PC-9 (cell line): Measurements from ENCODE around the gene XPO6. TPM values are rescaled to one million over a fixed set of nuclear protein-coding genes. Genes with fewer than 3 reads are reported as not detected.
A peak's percentile ranks its signal among the peaks of the same experiment; 100 is the strongest.

Experiments used
- BruUV-seq: library from RNA; stranded (reverse); fragments of 400-500 nt; replicated peaks from 2 replicates; lab custom pipeline; 2021; lab: Mats Ljungman, UMichigan
- CTCF ChIA-PET: fragments of 300-600 bp; sonication (Branson Sonifier 250); formaldehyde crosslinking; loops from one replicate; lab custom pipeline; 2022; ENCODE audit warnings: antibody characterized with exemption; lab: Charles Lee
- POLR2A ChIA-PET: fragments of 300-600 bp; sonication (Branson Sonifier 250); formaldehyde crosslinking; loops from one replicate; lab custom pipeline; 2022; ENCODE audit warnings: antibody characterized with exemption; ENCODE audit not compliant: unreplicated experiment; lab: Charles Lee
- DNase-seq, 2 experiments: peaks; one replicate each; pipeline versions ENCODE4 v3.0.0 to v3.0.0-alpha.2; 2015 to 2022; ENCODE audit warnings: mixed read lengths in 1 of 2
- H2AFZ ChIP-seq: fragments of 200-600 bp; sonication (generic); 2 replicates; pipeline ENCODE4 v1.8.1; 2017; ENCODE audit warnings: antibody characterized with exemption
- H3F3A ChIP-seq: fragments of 200-600 bp; sonication (generic); 2 replicates; pipeline ENCODE4 v1.8.1; 2017; ENCODE audit warnings: antibody characterized with exemption, mild to moderate bottlenecking, low read depth; ENCODE audit not compliant: insufficient read depth
- H3K27ac ChIP-seq: fragments of 200-600 bp; sonication (generic); 2 replicates; pipeline ENCODE4 v1.6.1; 2016; ENCODE audit warnings: mixed run types
- H3K27me3 ChIP-seq: fragments of 200-600 bp; sonication (generic); 2 replicates; pipeline ENCODE4 v1.6.1; 2016; ENCODE audit warnings: low read depth, mixed run types; ENCODE audit not compliant: insufficient read depth
- H3K36me3 ChIP-seq: fragments of 200-600 bp; sonication (generic); 2 replicates; pipeline ENCODE4 v1.6.1; 2016; ENCODE audit warnings: low read depth, mixed run types
- H3K4me1 ChIP-seq: fragments of 200-600 bp; sonication (generic); replicated peaks from 2 replicates; pipeline ENCODE4 v1.6.1; 2016; ENCODE audit warnings: mixed run types; ENCODE audit not compliant: insufficient read depth
- H3K4me2 ChIP-seq: fragments of 200-600 bp; sonication (generic); 2 replicates; pipeline ENCODE4 v1.6.1; 2017; ENCODE audit warnings: mixed run types
- H3K4me3 ChIP-seq: fragments of 200-600 bp; sonication (generic); 2 replicates; pipeline ENCODE4 v1.6.1; 2016; ENCODE audit warnings: mixed run types
- H3K79me2 ChIP-seq: fragments of 200-600 bp; sonication (generic); 2 replicates; pipeline ENCODE4 v1.6.1; 2017; ENCODE audit warnings: low read depth, mixed run types
- H3K9me2 ChIP-seq: fragments of 200-600 bp; sonication (generic); 2 replicates; pipeline ENCODE4 v1.8.1; 2017; ENCODE audit warnings: mild to moderate bottlenecking; ENCODE audit not compliant: insufficient read depth
- H3K9me3 ChIP-seq: fragments of 200-600 bp; sonication (generic); 2 replicates; pipeline ENCODE4 v1.8.1; 2016; ENCODE audit warnings: low read depth; ENCODE audit not compliant: insufficient read depth
- H4K20me1 ChIP-seq: fragments of 200-600 bp; sonication (generic); 2 replicates; pipeline ENCODE4 v1.8.1; 2017; ENCODE audit not compliant: insufficient read depth
- EZH2 ChIP-seq: fragments of 200-600 bp; sonication (generic); IDR thresholded peaks from 2 replicates; pipeline ENCODE4 v1.8.0; 2017; ENCODE audit warnings: antibody characterized with exemption, low read depth
- intact Hi-C: fragments of 100-400 bp; cut with micrococcal nuclease; formaldehyde crosslinking; loops from one replicate; pipeline ENCODE4 v1.10.0; 2022; ENCODE audit not compliant: unreplicated experiment
- total RNA-seq: library from RNA; stranded (reverse); gene quantifications from 2 replicates; pipeline ENCODE4 v1.2.3, GENCODE V29; 2021
- TF ChIP-seq, protein P1 (sequence below): fragments of 200-600 bp; sonication (generic); conservative IDR thresholded peaks from 2 replicates; pipeline ENCODE4 v1.6.1; 2017; ENCODE audit warnings: mixed run types, antibody characterized with exemption, mild to moderate bottlenecking, moderate library complexity

Gene XPO6
- total RNA-seq, 1 experiment from 2014 or later, result 154 TPM

DNA sequence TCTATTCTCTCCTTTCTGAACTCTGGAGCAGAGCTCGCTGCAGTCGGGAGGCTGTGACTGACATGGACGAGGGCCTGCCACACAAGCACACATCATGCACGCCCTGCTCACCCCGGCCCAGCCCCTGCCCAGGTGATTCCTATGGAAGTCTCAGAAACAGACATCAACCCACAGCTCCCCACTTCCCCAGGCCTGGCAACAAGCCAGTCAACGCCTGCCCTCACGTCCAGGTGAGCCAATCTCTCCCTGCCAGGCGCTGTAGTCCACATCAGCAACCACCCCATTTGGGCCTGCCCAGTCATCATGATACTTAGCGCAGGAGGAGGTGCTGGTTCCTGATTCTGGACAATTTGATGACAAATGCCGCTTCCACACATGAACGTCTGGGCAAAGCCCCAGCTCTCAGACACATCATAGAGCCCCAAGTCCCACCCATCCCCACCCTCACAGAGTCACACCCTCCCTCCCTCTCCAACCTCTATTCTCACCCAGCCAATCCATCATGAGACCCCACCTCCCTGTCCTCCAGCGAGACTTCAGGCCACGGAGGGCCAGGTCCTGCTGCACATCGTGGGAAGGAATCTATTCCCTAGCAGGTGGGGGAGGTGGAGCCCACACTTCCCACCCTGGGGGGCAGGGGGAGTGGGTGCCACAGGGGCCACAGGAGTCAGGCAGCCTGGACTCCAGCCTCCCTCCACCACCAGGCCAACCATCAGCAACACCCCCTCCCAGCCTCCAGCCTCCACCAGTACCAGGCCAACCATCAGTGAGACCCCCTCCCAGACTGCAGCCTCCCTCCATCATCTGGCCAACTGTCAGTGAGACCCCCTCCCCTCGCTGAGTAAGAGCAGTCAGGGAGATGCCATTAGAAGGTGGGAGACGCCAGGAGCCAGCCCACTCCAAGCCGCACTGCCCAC is 114.5 kb downstream of the XPO6 start:
- Histone ChIP-seq H3K4me2 (no peak overlapping the region), H2AFZ (no peak overlapping the region), H3K27me3 (no peaks in the 10 kb centered on the region), H3K36me3 (0 out of 2 replicates have a peak, but pooled peaks cover 17% of the 10 kb centered on the region), H3K79me2 (no peaks in the 10 kb centered on the region), H3K4me1 (peaks cover 16% of the 10 kb centered on the region), H3K9me3 (no peaks in the 10 kb centered on the region), H4K20me1 (no peaks in the 10 kb centered on the region; the same call in 1 of the 2 replicates), H3K27ac (no peak overlapping the region), H3F3A (peaks cover 31% of the 10 kb centered on the region), H3K4me3 (no peak overlapping the region), H3K9me2 (no peaks in the 10 kb centered on the region)
- POLR2A ChIA-PET, result interaction anchor here (0.6 kb wide), 1 partner anchor 62 kb away, joined by 3 read pairs; no protein-coding TSS in a partner anchor
- no peak for TF ChIP-seq EZH2
- TF ChIP-seq, protein P1, sequence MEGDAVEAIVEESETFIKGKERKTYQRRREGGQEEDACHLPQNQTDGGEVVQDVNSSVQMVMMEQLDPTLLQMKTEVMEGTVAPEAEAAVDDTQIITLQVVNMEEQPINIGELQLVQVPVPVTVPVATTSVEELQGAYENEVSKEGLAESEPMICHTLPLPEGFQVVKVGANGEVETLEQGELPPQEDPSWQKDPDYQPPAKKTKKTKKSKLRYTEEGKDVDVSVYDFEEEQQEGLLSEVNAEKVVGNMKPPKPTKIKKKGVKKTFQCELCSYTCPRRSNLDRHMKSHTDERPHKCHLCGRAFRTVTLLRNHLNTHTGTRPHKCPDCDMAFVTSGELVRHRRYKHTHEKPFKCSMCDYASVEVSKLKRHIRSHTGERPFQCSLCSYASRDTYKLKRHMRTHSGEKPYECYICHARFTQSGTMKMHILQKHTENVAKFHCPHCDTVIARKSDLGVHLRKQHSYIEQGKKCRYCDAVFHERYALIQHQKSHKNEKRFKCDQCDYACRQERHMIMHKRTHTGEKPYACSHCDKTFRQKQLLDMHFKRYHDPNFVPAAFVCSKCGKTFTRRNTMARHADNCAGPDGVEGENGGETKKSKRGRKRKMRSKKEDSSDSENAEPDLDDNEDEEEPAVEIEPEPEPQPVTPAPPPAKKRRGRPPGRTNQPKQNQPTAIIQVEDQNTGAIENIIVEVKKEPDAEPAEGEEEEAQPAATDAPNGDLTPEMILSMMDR, result no peak
- BruUV-seq, result no TSS peak
- DNase-seq, result no peak
- CTCF ChIA-PET, result interaction anchor here (0.6 kb wide), 1 partner anchor 94 kb away, joined by 5 read pairs; no protein-coding TSS in a partner anchor
- intact Hi-C loops, result no loop called here

DNA sequence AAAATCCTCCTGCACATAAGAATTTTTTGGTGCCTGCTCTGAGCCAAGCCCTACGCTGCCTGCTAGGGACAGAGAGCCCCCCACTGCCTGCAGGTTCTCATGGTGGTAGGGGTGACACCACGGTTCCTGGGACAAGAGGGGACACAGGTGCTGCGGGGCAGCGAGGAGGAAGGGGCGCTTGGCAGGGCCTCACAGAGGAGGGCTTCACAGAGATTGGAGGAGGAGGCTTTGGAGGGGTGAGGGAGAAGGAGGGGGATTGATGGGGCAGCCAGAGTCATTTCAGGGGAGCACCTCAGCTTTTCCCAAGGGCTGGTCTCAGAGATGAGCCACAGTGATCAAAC is 118.4 kb downstream of the XPO6 start:
- peaks cover 46% of the 10 kb centered on the region for H3F3A ChIP-seq
- ChIA-PET CTCF (interaction anchor here (1.4 kb wide), 1 partner anchor 19 kb away, joined by 4 read pairs; no protein-coding TSS in a partner anchor), POLR2A (no interaction called here)
- intact Hi-C loops, result loop anchor here (5.0 kb wide), 1 partner anchor 631 kb away; no protein-coding TSS in a partner anchor
- H3K9me3 ChIP-seq, result no peaks in the 10 kb centered on the region
- no peaks in the 10 kb centered on the region for H3K27me3 ChIP-seq
- 0 out of 2 replicates have a peak, but pooled peaks cover 4% of the 10 kb centered on the region for H3K79me2 ChIP-seq
- H2AFZ ChIP-seq, result no peak overlapping the region
- peak overlapping the region; percentile 76 for H3K27ac ChIP-seq
- H3K36me3 ChIP-seq, result 0 out of 2 replicates have a peak, but pooled peaks cover 5% of the 10 kb centered on the region
- H3K4me3 ChIP-seq, result no peak overlapping the region
- no peak for DNase-seq
- H4K20me1 ChIP-seq, result no peaks in the 10 kb centered on the region
- no TSS peak for BruUV-seq
- peaks cover 33% of the 10 kb centered on the region for H3K4me1 ChIP-seq
- H3K4me2 ChIP-seq, result peak overlapping the region; percentile 56
- TF ChIP-seq EZH2, result no peak
- TF ChIP-seq, protein P1, result no peak
- H3K9me2 ChIP-seq, result no peaks in the 10 kb centered on the region

DNA sequence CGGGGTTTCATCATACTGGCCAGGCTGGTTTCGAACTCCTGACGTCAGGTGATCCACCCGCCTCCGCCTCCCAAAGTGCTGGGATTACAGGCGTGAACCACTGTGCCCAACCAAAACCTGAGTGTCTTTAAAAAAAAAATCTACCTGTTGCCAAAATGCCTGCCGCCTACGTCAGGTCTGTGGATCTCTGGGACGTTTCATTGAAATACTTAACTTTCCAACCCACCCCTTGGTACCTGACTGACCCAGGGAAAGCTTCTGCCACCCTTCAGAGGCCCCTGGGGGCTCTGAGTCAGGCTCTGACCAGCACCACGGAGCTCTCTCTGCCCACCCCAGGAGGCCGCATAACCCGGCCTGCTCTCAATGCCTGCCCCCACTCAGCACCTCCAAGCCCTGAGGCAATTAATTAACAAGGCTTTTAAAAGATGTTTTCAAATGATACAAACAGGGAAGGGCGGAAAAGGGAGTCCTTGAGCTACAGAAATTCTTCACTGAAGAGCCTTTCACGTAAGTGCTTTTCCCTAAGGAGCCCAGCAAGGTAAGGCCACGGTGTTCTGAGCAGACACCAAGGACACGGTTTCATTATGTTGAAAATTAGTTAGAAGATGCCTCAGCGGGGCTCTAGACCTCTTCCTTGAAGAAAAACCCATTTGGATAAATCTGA is 118.9 kb downstream of the XPO6 start:
- 0 out of 2 replicates have a peak, but pooled peaks cover 4% of the 10 kb centered on the region for H3K79me2 ChIP-seq
- CTCF ChIA-PET, result interaction anchor here (0.8 to 1.4 kb wide), 2 partner anchors 18 to 453 kb away, joined by 4 to 8 read pairs; no protein-coding TSS in a partner anchor
- no peak for TF ChIP-seq EZH2
- TF ChIP-seq, protein P1, result no peak
- POLR2A ChIA-PET, result interaction anchor here (0.6 kb wide), 1 partner anchor 581 kb away, joined by 3 read pairs; no protein-coding TSS in a partner anchor
- peak overlapping the region; percentile 76 for H3K27ac ChIP-seq
- H3F3A ChIP-seq, result peaks cover 46% of the 10 kb centered on the region
- H2AFZ ChIP-seq, result peak overlapping the region; percentile 67; the same call in 1 of the 2 replicates
- no peak overlapping the region for H3K4me3 ChIP-seq
- H3K36me3 ChIP-seq, result no peaks in the 10 kb centered on the region
- BruUV-seq, result TSS peak; percentile 47
- intact Hi-C loops, result loop anchor here (5.0 kb wide), 1 partner anchor 631 kb away; no protein-coding TSS in a partner anchor
- peak overlapping the region; percentile 56 for H3K4me2 ChIP-seq
- no peaks in the 10 kb centered on the region; the same call in 1 of the 2 replicates for H4K20me1 ChIP-seq
- no peaks in the 10 kb centered on the region for H3K9me2 ChIP-seq
- H3K4me1 ChIP-seq, result peaks cover 33% of the 10 kb centered on the region
- H3K27me3 ChIP-seq, result no peaks in the 10 kb centered on the region
- peak; percentile 60 to 81 for DNase-seq
- H3K9me3 ChIP-seq, result no peaks in the 10 kb centered on the region
